GM12878 (cell line): Measurements from ENCODE around the gene STK16. TPM values are rescaled to one million over a fixed set of nuclear protein-coding genes. Genes with fewer than 3 reads are reported as not detected.

ENCODE experiments used
- CEBPB ChIP-seq, 2 experiments: fragments of 150-350 bp in 1 of 2; IDR thresholded peaks; 2 replicates each; pipeline ENCODE4 v1.6.1; 2012 to 2014; ENCODE audit warnings: low read depth in 2 of 2, low read length in 2 of 2, borderline replicate concordance in 1 of 2, inconsistent platforms in 1 of 2
- E2F8 ChIP-seq: fragments of 450-650 bp; IDR thresholded peaks from 2 replicates; pipeline ENCODE4 v1.6.1; 2018; ENCODE audit warnings: mild to moderate bottlenecking, low read depth, moderate library complexity; ENCODE audit not compliant: partially characterized antibody
- E4F1 ChIP-seq: fragments of 450-650 bp; IDR thresholded peaks from 2 replicates; pipeline ENCODE4 v1.6.1; 2018; ENCODE audit warnings: borderline replicate concordance, mild to moderate bottlenecking; ENCODE audit not compliant: partially characterized antibody
- PKNOX1 ChIP-seq: fragments of 450-650 bp; IDR thresholded peaks from 2 replicates; pipeline ENCODE4 v1.6.1; 2016; ENCODE audit warnings: mild to moderate bottlenecking
- RB1 ChIP-seq: fragments of 450-650 bp; formaldehyde crosslinking; IDR thresholded peaks from 2 replicates; pipeline ENCODE4 v1.6.1; 2017; ENCODE audit warnings: mild to moderate bottlenecking, borderline replicate concordance
- TAF1 ChIP-seq: IDR thresholded peaks from 2 replicates; pipeline ENCODE4 v1.6.1; 2011; ENCODE audit warnings: mild to moderate bottlenecking, low read depth, low read length, borderline replicate concordance
- TCF7 ChIP-seq: IDR thresholded peaks from 2 replicates; pipeline ENCODE4 v1.6.1; 2014; ENCODE audit warnings: antibody characterized with exemption, borderline replicate concordance
- ZNF24 ChIP-seq: fragments of 450-650 bp; IDR thresholded peaks from 2 replicates; pipeline ENCODE4 v1.6.1; 2017; ENCODE audit warnings: antibody characterized with exemption, mild to moderate bottlenecking
- ZSCAN29 ChIP-seq: fragments of 450-650 bp; IDR thresholded peaks from 2 replicates; pipeline ENCODE4 v1.6.1; 2017; ENCODE audit warnings: mild to moderate bottlenecking, moderate library complexity
- polyA plus RNA-seq, 11 experiments: library from polyadenylated mRNA; depleted of rRNA in 4 of 11; unstranded in 6 of 11; stranded (reverse) in 5 of 11; fragments of >200 nt; fragmentation: Nextera tagmentation in 4 of 11; fragmentation: Illumina TruSeq in 1 of 11; extraction: Ambion mirVana in 4 of 11; extraction: Trizol in 1 of 11; gene quantifications; 1 replicate in 1 of 11; 2 replicates in 10 of 11; pipeline versions ENCODE4 v1.2.1 to v1.2.3, GENCODE V29; 2011 to 2016; ENCODE audit warnings: inconsistent platforms in 2 of 11, missing spikeins in 2 of 11, low read depth in 1 of 11
- total RNA-seq, 4 experiments: library from RNA; depleted of rRNA in 3 of 4; stranded (reverse); fragments of >200 nt in 3 of 4; fragmentation: Illumina TruSeq in 1 of 4; extraction: Trizol in 1 of 4; gene quantifications; 2 replicates each; pipeline versions ENCODE4 v1.2.1 to v1.2.3, GENCODE V29; 2013 to 2021

STK16 gene
- total and polyA plus RNA-seq, 10 of the 15 experiments (the other 5 are each of a cell fraction or from before 2014, with no cell fraction given): 4.3 to 50.1 (median 17.9) TPM

GRCh38 chr2:219230059-219230540 is 15.2 kb upstream of the STK16 start (continued):
- TF ChIP-seq E4F1: no peak
- TF ChIP-seq ZSCAN29: no peak
- TF ChIP-seq ZNF24: no peak
- TF ChIP-seq E2F8: peak; percentile 45
- TF ChIP-seq RB1: peak; percentile 30; the same call in 1 of the 2 replicates
- 0 out of 4 replicates have a peak, but pooled peaks of 1 of the 2 experiments have one; percentile 1 for TF ChIP-seq CEBPB (IDR thresholded peaks at IDR 0.05; ENCODE audit: borderline replicate concordance in 1 of 2, low read depth in 2 of 2, low read length in 2 of 2)
- TF ChIP-seq PKNOX1: no peak
- no peak for TF ChIP-seq TAF1
- no peak for TF ChIP-seq TCF7
